ENCODE measurements around the gene PEX11B.
A peak's percentile ranks its signal among the peaks of the same experiment; 100 is the strongest.

PEX11B gene

DNA sequence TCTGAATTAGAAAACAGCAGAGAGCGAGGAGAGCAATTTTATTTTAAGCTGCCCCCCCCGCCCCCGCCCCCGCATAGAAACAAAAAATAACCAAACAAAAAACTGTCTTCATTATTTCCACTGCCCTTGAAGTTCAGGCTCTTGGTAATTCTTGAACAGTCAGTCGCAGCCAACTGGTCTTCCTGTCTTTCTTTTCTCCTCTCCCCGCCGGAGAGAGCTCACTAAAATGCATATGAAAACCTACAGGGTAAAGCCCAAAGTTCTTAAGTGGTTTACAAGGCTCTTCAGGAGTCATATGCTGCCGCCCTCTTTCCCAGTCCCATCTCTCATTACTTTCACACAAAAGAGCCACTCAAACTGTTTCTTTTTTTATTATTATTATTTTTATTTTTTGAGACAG is 31.7 kb downstream of the PEX11B start:
- H3K27ac ChIP-seq = peak overlapping the region; percentile 40 to 57

DNA sequence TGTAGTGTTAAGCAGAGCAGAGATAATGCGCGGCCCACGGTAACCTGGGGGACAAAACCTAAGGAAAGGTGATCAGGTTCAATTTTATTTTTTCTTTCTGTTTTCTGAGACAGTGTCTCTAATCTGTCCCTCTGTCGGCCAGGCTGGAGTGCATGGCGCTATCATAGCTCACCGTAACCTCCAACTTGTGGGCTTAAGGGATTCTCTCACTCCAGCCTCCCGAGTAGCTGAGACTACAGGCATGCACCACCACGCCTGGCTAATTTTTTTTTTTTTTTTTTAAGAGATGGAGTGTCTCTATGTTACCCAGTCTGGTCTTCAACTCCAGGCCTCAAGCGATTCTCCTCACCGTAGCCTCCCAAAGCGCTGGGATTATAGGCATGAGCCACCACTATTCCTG is 32.1 kb downstream of the PEX11B start:
- Histone ChIP-seq H3K4me3 (peak overlapping the region; percentile 56 to 61), H3K27ac (peak overlapping the region; percentile 40 to 57)
- TF ChIP-seq, protein P1, sequence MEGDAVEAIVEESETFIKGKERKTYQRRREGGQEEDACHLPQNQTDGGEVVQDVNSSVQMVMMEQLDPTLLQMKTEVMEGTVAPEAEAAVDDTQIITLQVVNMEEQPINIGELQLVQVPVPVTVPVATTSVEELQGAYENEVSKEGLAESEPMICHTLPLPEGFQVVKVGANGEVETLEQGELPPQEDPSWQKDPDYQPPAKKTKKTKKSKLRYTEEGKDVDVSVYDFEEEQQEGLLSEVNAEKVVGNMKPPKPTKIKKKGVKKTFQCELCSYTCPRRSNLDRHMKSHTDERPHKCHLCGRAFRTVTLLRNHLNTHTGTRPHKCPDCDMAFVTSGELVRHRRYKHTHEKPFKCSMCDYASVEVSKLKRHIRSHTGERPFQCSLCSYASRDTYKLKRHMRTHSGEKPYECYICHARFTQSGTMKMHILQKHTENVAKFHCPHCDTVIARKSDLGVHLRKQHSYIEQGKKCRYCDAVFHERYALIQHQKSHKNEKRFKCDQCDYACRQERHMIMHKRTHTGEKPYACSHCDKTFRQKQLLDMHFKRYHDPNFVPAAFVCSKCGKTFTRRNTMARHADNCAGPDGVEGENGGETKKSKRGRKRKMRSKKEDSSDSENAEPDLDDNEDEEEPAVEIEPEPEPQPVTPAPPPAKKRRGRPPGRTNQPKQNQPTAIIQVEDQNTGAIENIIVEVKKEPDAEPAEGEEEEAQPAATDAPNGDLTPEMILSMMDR (IDR thresholded peaks at IDR 0.05) = no peak

More for the DNA sequence above, 31.7 kb downstream of the PEX11B start:
- no peaks in the 10 kb centered on the region for H3K36me3 ChIP-seq
- TF ChIP-seq, protein P1 (IDR thresholded peaks at IDR 0.05) = no peak
- no peak overlapping the region for H3K4me3 ChIP-seq
- intact Hi-C loops (cut with DNase I; ENCODE audit: low total_unique reads) = no loop called here
- no peaks in the 10 kb centered on the region for H3K9me3 ChIP-seq
- no peaks in the 10 kb centered on the region for H3K27me3 ChIP-seq
- H3K4me1 ChIP-seq = peaks cover 0 to 32% (median 19%) of the 10 kb centered on the region in 4 donors
- no peak for DNase-seq

DNA sequence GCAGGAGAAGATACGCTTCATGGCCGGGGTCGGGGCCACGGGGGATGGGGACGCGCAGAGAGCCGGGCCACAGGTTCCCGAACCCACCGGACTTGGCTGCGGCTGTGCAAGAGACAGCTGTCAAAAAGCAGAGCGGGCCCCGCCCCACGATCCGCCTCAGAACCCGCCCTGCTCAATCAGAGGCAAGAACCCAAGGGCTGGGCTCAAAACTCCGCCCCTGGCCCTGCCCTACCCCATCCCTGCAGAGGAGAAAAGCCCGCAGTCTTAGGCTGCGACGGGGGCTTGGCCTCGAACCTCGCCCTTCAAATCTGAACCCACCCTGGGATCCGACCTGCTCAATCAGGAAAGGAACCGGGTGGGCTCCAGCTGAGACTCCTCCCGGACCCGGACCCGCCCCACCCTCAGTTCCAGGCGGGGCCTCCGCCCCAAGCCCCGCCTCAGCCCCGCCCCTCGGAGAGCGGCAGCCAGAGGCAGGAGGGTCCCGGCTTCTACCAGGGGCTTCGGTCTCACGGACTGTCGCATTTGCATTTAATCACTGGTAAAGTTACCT is 32.7 kb downstream of the PEX11B start, which contains the start of gene ANKRD35:
Gene ANKRD35, minus strand, starts transcription at position 129 of the 550 bp plus-strand sequence. Its CDS starts 108 bp downstream, at position 21.
- H3K4me1 ChIP-seq = peaks cover 0 to 22% (median 9%) of the 10 kb centered on the region in 4 donors
- no peaks in the 10 kb centered on the region for H3K9me3 ChIP-seq
- H3K27ac ChIP-seq = peak within 1 kb of the TSS; percentile 40 to 57
- DNase-seq = peak; percentile 85 to 93
- intact Hi-C loops (cut with DNase I; ENCODE audit: low total_unique reads) = no loop called here
- TF ChIP-seq, protein P1 (IDR thresholded peaks at IDR 0.05) = no peak
- no peaks in the 10 kb centered on the region for H3K36me3 ChIP-seq
- no peaks in the 10 kb centered on the region for H3K27me3 ChIP-seq
- H3K4me3 ChIP-seq = peak within 1 kb of the TSS; percentile 56 to 61

More for the DNA sequence above, 32.1 kb downstream of the PEX11B start:
- intact Hi-C loops (cut with DNase I; ENCODE audit: low total_unique reads) = no loop called here
- no peak for DNase-seq
- Histone ChIP-seq H3K4me1 (peaks cover 0 to 28% (median 15%) of the 10 kb centered on the region in 4 donors), H3K27me3 (no peaks in the 10 kb centered on the region), H3K9me3 (no peaks in the 10 kb centered on the region), H3K36me3 (no peaks in the 10 kb centered on the region)

DNA sequence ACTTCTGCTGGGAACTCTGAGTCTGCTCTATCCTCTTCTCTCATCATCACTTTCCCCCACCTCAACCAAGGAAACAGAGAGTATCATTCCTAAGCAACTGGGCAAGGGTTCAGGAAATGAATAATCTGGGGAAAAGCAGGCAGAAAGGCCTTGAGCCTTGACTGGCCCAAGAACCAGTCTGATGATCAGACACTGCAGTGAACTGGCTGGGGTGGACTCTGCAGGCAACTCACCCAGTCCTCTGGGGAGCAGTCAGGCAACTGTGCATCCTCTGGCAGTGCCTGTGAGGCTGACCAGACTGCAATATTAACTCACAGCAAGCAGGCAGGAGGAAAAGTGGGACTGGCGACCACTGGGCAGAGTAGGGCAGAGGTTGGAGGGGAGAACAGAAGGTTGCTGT is 33.8 kb downstream of the PEX11B start:
- H3K9me3 ChIP-seq = no peaks in the 10 kb centered on the region
- H3K27me3 ChIP-seq = no peaks in the 10 kb centered on the region
- H3K4me1 ChIP-seq = peaks cover 0 to 10% (median 5%) of the 10 kb centered on the region in 4 donors
- no peak overlapping the region for H3K4me3 ChIP-seq
- no peaks in the 10 kb centered on the region for H3K36me3 ChIP-seq
- intact Hi-C loops (cut with DNase I; ENCODE audit: low total_unique reads) = no loop called here
- DNase-seq = no peak
- TF ChIP-seq, protein P1 (IDR thresholded peaks at IDR 0.05) = no peak
- H3K27ac ChIP-seq = no peak overlapping the region

DNA sequence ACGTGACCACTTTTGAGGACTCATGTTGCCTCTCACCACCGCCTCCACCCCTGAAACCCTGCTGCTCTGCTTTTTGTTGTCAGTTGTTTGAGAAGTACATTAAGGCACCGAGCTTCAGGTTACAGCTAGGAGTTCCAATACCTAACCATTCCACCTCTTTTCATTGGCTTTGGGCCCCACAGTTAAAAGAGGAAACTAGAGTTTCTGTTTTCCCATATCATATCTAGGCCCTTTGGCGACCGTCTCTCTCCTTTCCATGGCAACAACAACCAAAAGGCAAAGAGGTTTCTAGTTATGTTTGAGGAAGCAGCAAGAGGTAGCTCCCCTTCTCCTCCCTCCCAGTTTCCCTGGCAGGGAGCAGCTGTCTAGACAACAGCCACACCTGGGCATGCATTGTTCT is 38.7 kb downstream of the PEX11B start:
- peak in 1 of 2 donors; percentile 11 for DNase-seq
- H3K27ac ChIP-seq = no peak overlapping the region
- H3K9me3 ChIP-seq = no peaks in the 10 kb centered on the region
- intact Hi-C loops (cut with DNase I; ENCODE audit: low total_unique reads) = no loop called here
- H3K4me3 ChIP-seq = no peak overlapping the region
- H3K27me3 ChIP-seq = no peaks in the 10 kb centered on the region
- H3K36me3 ChIP-seq = no peaks in the 10 kb centered on the region
- H3K4me1 ChIP-seq = peaks cover 0 to under 1% (median 0%) of the 10 kb centered on the region in 4 donors
- TF ChIP-seq, protein P1 (IDR thresholded peaks at IDR 0.05) = no peak
